WI38 (cell line): Measurements from ENCODE around the gene TNFRSF21.

Experiments used
- H3K4me3 ChIP-seq: 2 replicates; pipeline ENCODE4 v1.5.1; 2011; ENCODE audit warnings: low read depth, mild to moderate bottlenecking, control low read depth, low read length
- CTCF ChIP-seq: IDR thresholded peaks from 2 replicates; pipeline ENCODE4 v1.5.1; 2012; ENCODE audit warnings: low read depth, mild to moderate bottlenecking, control low read depth, low read length

The TNFRSF21 gene

GRCh38 chr6:47308198-47308517 is 1.5 kb downstream of the TNFRSF21 start:
- no peak for TF ChIP-seq CTCF
- peak overlapping the region; percentile 81 for H3K4me3 ChIP-seq

GRCh38 chr6:47307362-47308197 is 2.1 kb downstream of the TNFRSF21 start:
- H3K4me3 ChIP-seq = peak overlapping the region; percentile 81
- no peak for TF ChIP-seq CTCF

GRCh38 chr6:47306887-47307286 is 2.8 kb downstream of the TNFRSF21 start:
- TF ChIP-seq CTCF = no peak
- H3K4me3 ChIP-seq = no peak overlapping the region

- TF ChIP-seq CTCF = no peak
- H3K4me3 ChIP-seq = no peak overlapping the region
Observed at GRCh38 chr6:47303861-47304260, 5.8 kb downstream of the TNFRSF21 start.

GRCh38 chr6:47303342-47303741 is 6.4 kb downstream of the TNFRSF21 start:
- H3K4me3 ChIP-seq = no peak overlapping the region
- TF ChIP-seq CTCF = no peak

GRCh38 chr6:47302043-47302442 is 7.7 kb downstream of the TNFRSF21 start:
- TF ChIP-seq CTCF = no peak
- no peak overlapping the region for H3K4me3 ChIP-seq

GRCh38 chr6:47301441-47301840 is 8.3 kb downstream of the TNFRSF21 start:
- H3K4me3 ChIP-seq = no peak overlapping the region
- TF ChIP-seq CTCF = no peak
